GM10266 (cell line): ENCODE data around the gene EFS.

Experiments
- DNase-seq: peaks from one replicate; pipeline ENCODE4 v3.0.0; 2012; ENCODE audit errors: extremely low spot score
- CTCF ChIP-seq: IDR thresholded peaks from 2 replicates; pipeline ENCODE4 v1.5.1; 2012; ENCODE audit warnings: mild to moderate bottlenecking, low read depth; ENCODE audit not compliant: control insufficient read depth, insufficient read depth; ENCODE audit errors: missing control alignments

Gene EFS

DNA sequence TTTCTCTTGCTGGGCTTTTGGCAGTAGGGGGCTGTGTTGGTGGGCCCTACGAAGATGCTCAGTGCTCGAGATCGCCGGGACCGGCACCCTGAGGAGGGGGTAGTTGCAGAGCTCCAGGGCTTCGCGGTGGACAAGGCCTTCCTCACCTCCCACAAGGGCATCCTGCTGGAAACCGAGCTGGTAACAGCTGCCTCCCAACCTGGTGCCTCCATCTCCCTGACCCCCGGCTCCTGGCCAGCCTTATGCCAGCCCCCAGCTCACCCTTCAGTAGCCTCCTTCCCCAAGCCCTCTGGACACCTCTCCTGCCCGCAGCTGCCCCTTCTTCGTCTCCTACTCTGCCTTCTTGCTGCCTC, 12.2 kb upstream of the EFS start:
- no peak for DNase-seq
- TF ChIP-seq CTCF: no peak

- no peak for TF ChIP-seq CTCF
- no peak for DNase-seq
Observed at GRCh38 chr14:23376482-23377197, 11.7 kb upstream of the EFS start, which contains the start of gene CMTM5. Gene CMTM5 (plus strand): TSS chr14:23377046. CDS start chr14:23377252, 206 bp downstream.

GRCh38 chr14:23375527-23376251, 10.7 kb upstream of the EFS start:
- no peak for TF ChIP-seq CTCF
- no peak for DNase-seq

GRCh38 chr14:23373041-23373440, 8.1 kb upstream of the EFS start:
- no peak for DNase-seq
- no peak for TF ChIP-seq CTCF

DNA sequence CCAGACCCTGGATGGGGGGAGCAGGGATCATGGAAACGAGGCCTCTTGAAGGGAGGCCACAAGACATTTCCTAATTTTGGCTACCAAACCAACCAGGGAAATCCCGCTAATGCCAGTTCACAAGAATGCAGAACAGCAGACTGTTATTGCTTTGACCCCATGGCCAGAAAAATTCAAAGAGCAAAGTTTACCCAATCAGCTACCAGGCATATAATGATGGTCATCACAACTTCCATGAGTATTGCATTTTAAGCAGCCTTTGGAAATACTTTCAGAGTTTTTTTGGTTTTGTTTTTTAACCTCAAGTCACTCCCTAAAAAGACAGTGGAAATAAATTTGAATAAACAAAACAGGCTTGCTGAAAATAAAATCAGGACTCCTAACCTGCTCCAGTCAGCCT, 7.5 kb upstream of the EFS start, which contains the start of gene IL25:
IL25 (plus strand) TSS at position 301 of the 400 bp plus-strand sequence.
- no peak for TF ChIP-seq CTCF
- no peak for DNase-seq

DNA sequence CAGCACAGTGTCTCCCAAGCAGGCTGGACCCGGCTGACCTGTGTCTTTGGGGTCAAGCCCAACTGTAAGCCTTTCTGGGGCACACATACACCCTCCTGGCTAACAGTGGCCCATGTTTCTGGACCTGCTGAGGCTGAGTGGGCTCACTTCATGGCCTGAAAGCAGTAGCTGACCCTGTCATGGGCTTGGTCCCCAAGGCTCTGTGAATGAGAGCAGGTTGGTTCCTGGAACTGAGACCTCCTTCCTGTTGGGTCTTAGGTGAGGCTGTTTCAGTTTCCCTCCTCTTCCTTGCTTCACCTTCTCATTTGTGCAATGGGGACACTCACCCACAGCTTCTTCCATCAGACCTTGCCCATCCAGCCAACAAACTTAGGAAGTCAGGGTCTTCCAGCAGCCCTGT, 6.9 kb upstream of the EFS start:
- no peak for DNase-seq
- TF ChIP-seq CTCF: no peak

GRCh38 chr14:23370221-23370620, 5.2 kb upstream of the EFS start:
- TF ChIP-seq CTCF: no peak
- no peak for DNase-seq
